Caki2 (cell line): ENCODE results near the gene ATPAF2. TPM values are rescaled to one million over a fixed set of nuclear protein-coding genes. Genes with fewer than 3 reads are reported as not detected.

Source experiments
- DNase-seq: peaks from one replicate; pipeline ENCODE4 v3.0.0-alpha.2; 2015; ENCODE audit warnings: low read depth
- in situ Hi-C: cut with HindIII; loops from 2 replicates; pipeline ENCODE4 v1.10.0; 2016; ENCODE audit warnings: low sequenced_read_pairs, low pct_unique_long_range_greater_than_20kb, mixed read lengths
- total RNA-seq: library from RNA; depleted of rRNA; stranded (reverse); fragments of >200 nt; shearing (Covaris generic); gene quantifications from 2 replicates; pipeline ENCODE4 v1.2.3, GENCODE V29; 2014; ENCODE audit warnings: low replicate concordance

The ATPAF2 gene
- total RNA-seq, 1 experiment from 2014 or later: 16.5 TPM

DNA sequence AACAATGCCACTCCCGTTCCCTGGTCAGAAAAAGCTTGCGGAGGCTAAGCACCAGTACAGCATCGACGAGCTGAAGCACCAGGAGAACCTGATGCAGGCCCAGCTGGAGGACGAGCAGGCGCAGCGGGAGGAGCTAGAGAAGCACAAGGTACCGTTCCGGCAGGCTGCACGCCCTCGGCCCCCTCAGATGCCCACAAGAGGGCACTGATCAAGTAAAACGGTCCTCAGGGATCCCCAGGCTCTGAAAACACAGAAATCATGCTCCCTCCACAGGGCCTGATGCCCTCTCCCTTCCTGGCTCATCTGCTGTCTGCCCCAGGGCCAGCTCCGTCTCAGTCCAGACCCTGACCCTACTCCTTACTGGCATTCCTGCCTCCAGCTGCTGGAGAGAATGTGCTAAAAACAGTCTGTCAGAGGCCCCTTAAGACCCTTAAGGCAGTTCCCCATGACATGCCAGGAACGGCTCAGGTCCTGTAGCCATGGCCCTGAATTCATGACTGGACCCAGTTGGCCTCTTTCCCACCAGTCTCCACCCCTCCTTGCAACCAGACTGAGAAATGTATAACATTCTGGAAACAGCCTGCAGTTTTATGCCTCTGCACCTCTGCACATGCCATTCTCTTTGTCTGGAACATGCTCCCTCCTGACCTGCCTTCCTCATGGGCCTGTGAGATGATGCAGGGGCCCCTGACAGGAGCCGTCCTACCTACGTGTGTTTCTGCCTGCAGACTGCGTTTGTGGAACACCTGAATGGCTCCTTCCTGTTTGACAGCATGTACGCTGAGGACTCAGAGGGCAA, 44.5 kb downstream of the ATPAF2 start:
- in situ Hi-C loops: no loop called here
- no peak for DNase-seq

GRCh38 chr17:17993852-17994251, 45.1 kb downstream of the ATPAF2 start:
- no peak for DNase-seq
- in situ Hi-C loops: no loop called here

GRCh38 chr17:17993366-17993765, 45.6 kb downstream of the ATPAF2 start:
- in situ Hi-C loops: no loop called here
- DNase-seq: no peak

DNA sequence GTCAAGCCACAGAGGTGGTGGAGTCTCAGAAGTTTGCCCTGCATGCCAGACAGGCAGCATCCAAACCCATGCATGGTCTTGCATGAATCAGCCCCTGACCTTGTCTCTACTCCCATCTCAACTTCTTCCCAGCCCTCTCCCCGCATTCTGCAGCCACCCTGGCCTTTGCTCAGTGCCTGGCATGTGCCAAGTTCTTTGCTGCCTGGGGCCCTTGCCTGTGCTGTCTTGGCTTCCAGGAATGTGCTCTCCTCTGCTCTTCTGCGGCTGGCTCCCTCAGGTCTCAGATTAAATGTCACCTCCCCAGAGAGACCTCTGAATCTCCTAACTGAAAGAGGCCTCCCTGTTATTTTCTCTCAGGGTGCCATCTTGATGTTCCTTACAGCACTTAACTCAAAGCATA, 48.7 kb downstream of the ATPAF2 start:
- in situ Hi-C loops: no loop called here
- no peak for DNase-seq

DNA sequence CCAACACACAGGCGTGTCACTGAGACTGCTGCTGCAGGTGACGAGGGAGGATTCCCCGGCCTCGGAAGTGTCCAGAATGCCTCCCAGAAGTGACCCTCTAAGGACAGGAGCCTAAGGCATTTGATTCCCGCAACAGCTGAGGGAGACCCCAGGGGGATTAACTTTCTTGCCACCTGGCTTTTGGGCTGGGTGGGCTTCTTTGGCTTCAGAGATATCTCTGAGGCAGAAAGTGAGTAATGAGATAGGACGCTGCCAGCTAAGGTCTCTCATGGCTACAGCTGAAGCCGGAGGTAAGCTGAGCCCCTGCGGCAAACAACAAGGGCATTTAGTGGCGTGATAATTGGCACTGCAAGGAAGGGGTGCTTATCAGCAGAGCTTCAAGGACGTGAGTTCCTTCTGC, 49.4 kb downstream of the ATPAF2 start:
- DNase-seq: no peak
- in situ Hi-C loops: no loop called here

- in situ Hi-C loops: no loop called here
- DNase-seq: no peak
Measured at GRCh38 chr17:17989081-17989480, 49.9 kb downstream of the ATPAF2 start.

DNA sequence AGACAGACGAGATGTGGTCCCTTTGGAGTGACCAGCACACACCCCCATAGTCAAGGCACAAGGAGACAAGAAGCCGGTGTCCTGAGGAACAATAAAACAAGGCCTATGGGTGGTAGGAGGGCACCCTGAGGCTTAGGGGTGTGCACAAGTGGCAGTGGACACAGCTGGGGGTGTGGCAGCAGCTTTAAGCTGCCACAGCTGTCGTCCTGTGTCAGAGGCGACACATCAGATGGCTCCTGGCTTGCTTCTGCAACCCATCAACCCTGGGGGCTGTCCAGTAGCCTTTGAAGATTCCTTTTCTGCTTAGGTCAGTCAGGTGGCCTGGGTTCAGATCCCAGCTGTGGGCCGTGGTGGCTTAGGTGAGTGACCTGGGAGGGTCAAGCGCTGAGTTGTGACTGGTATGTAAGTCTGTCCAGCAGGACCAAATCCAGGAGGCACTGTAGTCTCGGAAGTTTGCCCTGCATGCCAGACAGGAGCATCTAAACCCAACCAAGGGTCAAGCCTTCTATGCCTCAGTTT, 50.5 kb downstream of the ATPAF2 start:
- in situ Hi-C loops: no loop called here
- DNase-seq: no peak

GRCh38 chr17:17987901-17988300, 51.1 kb downstream of the ATPAF2 start:
- in situ Hi-C loops: no loop called here
- DNase-seq: no peak

- in situ Hi-C loops: no loop called here
Measured at GRCh38 chr17:17987187-17987896, 51.6 kb downstream of the ATPAF2 start.

GRCh38 chr17:17985555-17985954, 53.4 kb downstream of the ATPAF2 start:
- in situ Hi-C loops: no loop called here
- DNase-seq: no peak

More at GRCh38 chr17:17987187-17987896, 51.6 kb downstream of the ATPAF2 start:
- DNase-seq: no peak

DNA sequence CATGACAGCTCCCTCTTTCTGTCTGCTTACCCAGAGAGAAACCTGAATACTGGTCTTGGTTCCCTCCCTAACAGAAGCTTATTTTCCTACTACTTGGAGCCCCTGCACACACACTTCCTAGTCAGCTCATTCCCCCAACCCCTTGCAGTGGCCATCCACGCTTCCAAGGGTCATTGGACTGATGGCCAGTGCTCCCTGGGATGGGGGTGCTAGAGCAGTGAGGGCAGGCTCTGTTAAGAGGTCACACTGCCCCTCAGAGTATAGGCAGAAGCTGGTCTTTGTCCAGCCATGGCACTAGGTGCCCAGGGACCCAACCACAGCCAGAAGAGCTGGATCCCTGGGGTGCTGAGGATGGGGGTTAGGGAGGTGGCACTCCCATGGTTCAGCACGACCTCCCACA, 53.8 kb downstream of the ATPAF2 start:
- DNase-seq: no peak
- in situ Hi-C loops: no loop called here

DNA sequence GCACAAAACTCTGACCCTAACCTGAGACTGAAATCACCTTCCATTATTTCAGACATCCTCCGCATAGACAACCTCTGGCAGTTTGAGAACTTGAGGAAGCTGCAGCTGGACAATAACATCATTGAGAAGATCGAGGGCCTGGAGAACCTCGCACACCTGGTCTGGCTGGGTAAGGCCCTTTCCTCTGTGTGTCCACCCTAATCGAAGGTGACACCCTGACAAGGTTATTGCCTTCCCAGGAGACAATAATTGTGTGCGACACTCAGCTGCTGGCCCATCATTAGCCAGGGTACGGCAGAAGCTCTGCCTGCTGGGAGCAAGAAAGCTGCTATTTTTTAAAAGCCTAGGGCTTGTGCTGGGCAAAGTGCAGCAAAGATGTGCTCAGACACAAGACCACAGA, 55.2 kb downstream of the ATPAF2 start:
- in situ Hi-C loops: no loop called here
- DNase-seq: no peak

GRCh38 chr17:17983376-17983775, 55.6 kb downstream of the ATPAF2 start:
- in situ Hi-C loops: no loop called here
- DNase-seq: no peak

- no peak for DNase-seq
- in situ Hi-C loops: no loop called here
Measured at GRCh38 chr17:17982801-17983200, 56.2 kb downstream of the ATPAF2 start.

DNA sequence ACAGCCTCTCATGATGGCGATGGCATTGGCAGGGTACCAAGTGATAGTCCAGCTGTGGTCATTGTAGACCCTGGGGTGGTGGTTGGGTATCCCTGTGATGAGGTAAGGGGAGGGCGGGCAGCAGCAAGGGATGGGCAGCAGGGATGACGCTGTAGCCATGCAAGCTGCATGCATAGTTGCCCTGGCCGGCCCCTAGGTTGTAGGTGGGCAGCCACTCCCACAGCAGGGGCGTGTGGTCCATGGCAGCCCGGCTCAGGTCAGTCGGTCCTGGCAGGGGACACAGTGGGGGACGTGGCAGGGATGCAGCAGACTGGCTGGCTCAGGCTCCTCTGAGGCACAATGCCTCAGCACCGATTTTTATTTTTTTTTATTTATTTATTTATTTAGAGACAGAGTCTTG, 57.6 kb downstream of the ATPAF2 start:
- no peak for DNase-seq
- in situ Hi-C loops: no loop called here

DNA sequence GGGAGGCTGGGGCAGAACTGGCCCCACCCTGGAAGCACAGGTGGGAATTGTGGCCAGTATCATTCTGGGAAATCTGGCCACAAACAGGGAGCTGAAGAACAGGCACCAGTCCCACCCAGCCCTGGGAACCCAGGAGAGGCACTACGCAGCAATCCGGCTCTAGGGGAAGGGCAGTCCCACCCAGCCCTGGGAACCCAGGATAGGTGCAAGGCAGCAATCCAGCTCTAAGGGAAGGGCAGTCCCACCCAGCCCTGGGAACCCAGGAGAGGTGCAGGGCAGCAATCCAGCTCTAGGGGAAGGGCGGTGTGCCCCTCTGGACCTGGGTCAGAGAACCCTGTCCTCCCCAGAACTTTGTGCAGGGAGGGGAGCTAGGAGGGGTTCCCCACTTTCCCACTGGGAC, 59.2 kb downstream of the ATPAF2 start:
- in situ Hi-C loops: no loop called here
- DNase-seq: no peak

GRCh38 chr17:17978481-17979424, 60.2 kb downstream of the ATPAF2 start:
- in situ Hi-C loops: no loop called here
- DNase-seq: no peak

- DNase-seq: no peak
- in situ Hi-C loops: no loop called here
Measured at GRCh38 chr17:17976931-17977570, 61.9 kb downstream of the ATPAF2 start.
